Loucy (cell line): ENCODE data around the gene WWOX.

Source experiments
- EZH2phosphoT487 ChIP-seq: fragments of 200-600 bp; IDR thresholded peaks from 2 replicates; pipeline ENCODE4 v1.6.1; 2018; ENCODE audit warnings: antibody characterized with exemption, mild to moderate bottlenecking, moderate library complexity, borderline replicate concordance
- TF ChIP-seq, protein P1 (sequence below): fragments of 200-600 bp; sonication (generic); conservative IDR thresholded peaks from 2 replicates; pipeline ENCODE4 v1.5.1; 2014; ENCODE audit warnings: mild to moderate bottlenecking, antibody characterized with exemption, low read length

DNA sequence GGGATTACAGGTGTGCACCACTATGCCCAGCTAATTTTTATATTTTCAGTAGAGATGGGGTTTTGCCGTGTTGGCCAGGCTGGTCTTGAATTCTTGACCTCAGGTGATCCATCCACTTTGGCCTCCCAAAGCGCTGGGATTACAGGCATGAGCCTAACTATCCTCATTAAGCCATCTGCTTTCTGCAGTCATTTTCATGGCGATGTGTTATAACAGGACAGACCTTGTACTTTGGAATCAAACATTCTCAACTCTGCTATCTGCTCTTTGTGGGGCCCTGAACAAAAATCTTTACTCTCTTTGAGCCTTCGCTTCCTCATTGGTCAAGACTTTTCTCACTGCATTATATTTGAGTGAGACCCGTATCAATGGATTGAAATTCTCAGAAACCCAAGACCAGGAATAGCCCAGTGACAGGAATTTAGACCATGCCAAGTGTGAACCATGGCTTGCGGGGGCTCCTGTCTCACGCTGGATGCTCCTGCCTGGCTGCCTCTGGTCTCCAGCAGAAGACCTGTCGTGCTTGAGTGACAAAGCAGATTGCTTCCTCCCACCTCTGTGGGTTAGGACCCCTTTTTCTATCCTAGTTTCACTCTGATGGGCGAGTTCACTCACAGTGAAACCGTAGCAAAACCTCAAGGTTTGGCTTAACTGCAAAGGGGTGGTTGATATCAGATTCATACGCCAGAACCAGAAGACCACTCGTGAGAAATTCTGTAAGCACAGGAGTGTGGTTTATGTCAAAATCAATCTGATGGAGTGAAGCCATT is 982.0 kb downstream of the WWOX start:
- TF ChIP-seq, protein P1, sequence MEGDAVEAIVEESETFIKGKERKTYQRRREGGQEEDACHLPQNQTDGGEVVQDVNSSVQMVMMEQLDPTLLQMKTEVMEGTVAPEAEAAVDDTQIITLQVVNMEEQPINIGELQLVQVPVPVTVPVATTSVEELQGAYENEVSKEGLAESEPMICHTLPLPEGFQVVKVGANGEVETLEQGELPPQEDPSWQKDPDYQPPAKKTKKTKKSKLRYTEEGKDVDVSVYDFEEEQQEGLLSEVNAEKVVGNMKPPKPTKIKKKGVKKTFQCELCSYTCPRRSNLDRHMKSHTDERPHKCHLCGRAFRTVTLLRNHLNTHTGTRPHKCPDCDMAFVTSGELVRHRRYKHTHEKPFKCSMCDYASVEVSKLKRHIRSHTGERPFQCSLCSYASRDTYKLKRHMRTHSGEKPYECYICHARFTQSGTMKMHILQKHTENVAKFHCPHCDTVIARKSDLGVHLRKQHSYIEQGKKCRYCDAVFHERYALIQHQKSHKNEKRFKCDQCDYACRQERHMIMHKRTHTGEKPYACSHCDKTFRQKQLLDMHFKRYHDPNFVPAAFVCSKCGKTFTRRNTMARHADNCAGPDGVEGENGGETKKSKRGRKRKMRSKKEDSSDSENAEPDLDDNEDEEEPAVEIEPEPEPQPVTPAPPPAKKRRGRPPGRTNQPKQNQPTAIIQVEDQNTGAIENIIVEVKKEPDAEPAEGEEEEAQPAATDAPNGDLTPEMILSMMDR, result no peak
- TF ChIP-seq EZH2phosphoT487, result no peak
